A549 treated with dexamethasone at 1 μM for 4 hours (cell line): Measurements from ENCODE around the gene FCGBP. TPM values are rescaled to one million over a fixed set of nuclear protein-coding genes. Genes with fewer than 3 reads are reported as not detected.

Experiments used
- total RNA-seq: library from RNA; stranded (reverse); fragments of 200-300 nt; extraction: Qiagen RNA extraction; gene quantifications from 5 replicates; pipeline ENCODE4 v1.2.3, GENCODE V29; 2022

FCGBP gene
- total RNA-seq = 0.21 to 1.2 TPM (median 0.82 TPM) in 5 replicates

GRCh38 chr19:39934584-39935363 lies at the start of gene FCGBP:
FCGBP (minus strand) TSS chr19:39934634.

GRCh38 chr19:39970675-39971379 lies 36.4 kb upstream of the FCGBP start, which contains the start of gene PSMC4:
PSMC4 (plus strand) TSS chr19:39971165; CDS start chr19:39971203, 38 bp downstream.

Other genes with a start within 250 kb of the FCGBP start
- gene LGALS14, start 230.2 kb downstream of the FCGBP start, total RNA-seq = not detected in 5 replicates
- not detected in 5 replicates for gene CLC, start 196.6 kb downstream of the FCGBP start, total RNA-seq
- not detected in 5 replicates for gene LEUTX, start 155.8 kb downstream of the FCGBP start, total RNA-seq
- gene DYRK1B, start 100.5 kb downstream of the FCGBP start, total RNA-seq = 17.4 to 23.0 TPM (median 20.2 TPM) in 5 replicates
- 649 to 753 TPM (median 689 TPM) in 5 replicates for gene FBL, start 88.3 kb downstream of the FCGBP start, total RNA-seq
- 271 to 296 TPM (median 278 TPM) in 5 replicates for gene PSMC4, start 36.5 kb upstream of the FCGBP start, total RNA-seq
- gene ZNF546, start 62.4 kb upstream of the FCGBP start, total RNA-seq = 1.8 to 2.5 TPM (median 2.2 TPM) in 5 replicates
- gene ZNF780B, start 121.6 kb upstream of the FCGBP start, total RNA-seq = 5.2 to 7.9 TPM (median 7.3 TPM) in 5 replicates
- 24.8 to 30.2 TPM (median 27.9 TPM) in 5 replicates for gene ZNF780A, start 156.3 kb upstream of the FCGBP start, total RNA-seq